GM12878 (cell line): Measurements from ENCODE around the gene SCCPDH. TPM values are rescaled to one million over a fixed set of nuclear protein-coding genes. Genes with fewer than 3 reads are reported as not detected.

Experiments used
- ATAC-seq: fragments of 200-7000 bp; cut with Tn5 transposase; 3 replicates; pipeline ENCODE4 v1.9.1; 2020; ENCODE audit warnings: mild to moderate bottlenecking, moderate library complexity
- BruUV-seq: library from RNA; stranded (reverse); fragments of 400-500 nt; replicated peaks from 2 replicates; lab custom pipeline; 2021; lab: Mats Ljungman, UMichigan
- CTCF ChIA-PET: fragments of 300-600 bp; sonication (Branson Sonifier 250); formaldehyde crosslinking; extraction: SDS; loops from one replicate; lab custom pipeline; 2021; ENCODE audit warnings: inconsistent platforms; lab: Yijun Ruan, JAX
- POLR2A ChIA-PET: fragments of 350-600 bp; formaldehyde crosslinking; extraction: SDS; loops from one replicate; lab custom pipeline; 2021; ENCODE audit warnings: inconsistent platforms; lab: Charles Lee
- RAD21 ChIA-PET: fragments of 300-600 bp; sonication (Branson Sonifier 250); formaldehyde crosslinking; loops from one replicate; lab custom pipeline; 2023; ENCODE audit warnings: antibody characterized with exemption; ENCODE audit not compliant: unreplicated experiment; lab: Charles Lee
- SMC1A ChIA-PET: fragments of 300-600 bp; sonication (Branson Sonifier 250); formaldehyde crosslinking; loops from one replicate; lab custom pipeline; 2023; ENCODE audit not compliant: unreplicated experiment, uncharacterized antibody; lab: Charles Lee
- DNase-seq: peaks from one replicate; pipeline ENCODE4 v3.0.0-alpha.2; 2011; ENCODE audit warnings: low read depth, low spot score
- FAIRE-seq: peaks from 3 replicates; lab custom pipeline; 2011; peaks lifted over from hg19 to GRCh38; lab: Jason Lieb, UNC
- H2AFZ ChIP-seq: 2 replicates; pipeline ENCODE4 v1.6.0; 2011; ENCODE audit warnings: low read depth, low read length, control low read depth; ENCODE audit not compliant: control insufficient read depth
- H3K27ac ChIP-seq: 2 replicates; pipeline ENCODE4 v1.5.1; 2011; ENCODE audit warnings: control low read depth; ENCODE audit not compliant: control insufficient read depth, insufficient read depth
- H3K27me3 ChIP-seq, 2 experiments: replicated peaks in 1 of 2; 2 replicates each; pipeline versions ENCODE4 v1.6.0 to v1.6.1; 2011; ENCODE audit warnings: low read length in 1 of 2; ENCODE audit not compliant: control insufficient read depth in 2 of 2, insufficient read depth in 2 of 2
- H3K36me3 ChIP-seq, 2 experiments: 2 replicates each; pipeline ENCODE4 v1.5.1; 2011; ENCODE audit warnings: low read length in 1 of 2; ENCODE audit not compliant: control insufficient read depth in 2 of 2, insufficient read depth in 2 of 2
- H3K4me1 ChIP-seq: 2 replicates; pipeline ENCODE4 v1.6.1; 2011; ENCODE audit warnings: mild to moderate bottlenecking, low read length, moderate library complexity, mixed read lengths; ENCODE audit not compliant: control insufficient read depth, insufficient read depth
- H3K4me2 ChIP-seq: 2 replicates; pipeline ENCODE4 v1.6.0; 2011; ENCODE audit warnings: control low read depth; ENCODE audit not compliant: control insufficient read depth, insufficient read depth
- H3K4me3 ChIP-seq: fragments of 200-600 bp; sonication (generic); 2 replicates; pipeline ENCODE4 v1.5.1; 2016
- H3K79me2 ChIP-seq: 2 replicates; pipeline ENCODE4 v1.6.0; 2011; ENCODE audit warnings: low read length; ENCODE audit not compliant: control insufficient read depth, insufficient read depth
- H3K9ac ChIP-seq: 2 replicates; pipeline ENCODE4 v1.8.0; 2011; ENCODE audit warnings: low read length, control low read depth, mixed read lengths; ENCODE audit not compliant: control insufficient read depth, insufficient read depth
- H3K9me3 ChIP-seq: replicated peaks from 3 replicates; pipeline ENCODE4 v1.5.1; 2011; ENCODE audit warnings: mild to moderate bottlenecking, low read length; ENCODE audit not compliant: control insufficient read depth, insufficient read depth
- H4K20me1 ChIP-seq: 2 replicates; pipeline ENCODE4 v1.6.0; 2011; ENCODE audit not compliant: control insufficient read depth, insufficient read depth
- CBFB ChIP-seq: IDR thresholded peaks from 2 replicates; pipeline ENCODE4 v1.6.1; 2016; ENCODE audit warnings: antibody characterized with exemption, low read depth
- EED ChIP-seq: sonication (generic); IDR thresholded peaks from 2 replicates; pipeline ENCODE4 v1.6.1; 2016; ENCODE audit warnings: antibody characterized with exemption, low read depth
- HDGF ChIP-seq: fragments of 450-650 bp; IDR thresholded peaks from 2 replicates; pipeline ENCODE4 v1.6.1; 2016; ENCODE audit warnings: antibody characterized with exemption
- NFIC ChIP-seq: IDR thresholded peaks from 2 replicates; pipeline ENCODE4 v1.6.1; 2012; ENCODE audit warnings: low read depth, mild to moderate bottlenecking, inconsistent platforms, low read length, moderate library complexity
- RELA ChIP-seq: fragments of 450-650 bp; IDR thresholded peaks from 2 replicates; pipeline ENCODE4 v1.8.0; 2014; ENCODE audit warnings: borderline replicate concordance; ENCODE audit not compliant: partially characterized antibody
- SMAD5 ChIP-seq: IDR thresholded peaks from 2 replicates; pipeline ENCODE4 v1.6.1; 2016; ENCODE audit warnings: antibody characterized with exemption, low read depth
- ZBTB40 ChIP-seq: fragments of 450-650 bp; IDR thresholded peaks from 2 replicates; pipeline ENCODE4 v1.6.1; 2016; ENCODE audit warnings: mild to moderate bottlenecking, moderate library complexity, borderline replicate concordance
- ZNF274 ChIP-seq: IDR thresholded peaks from one replicate; pipeline ENCODE4 v1.8.0; 2011; ENCODE audit not compliant: insufficient read length, insufficient read depth
- WGBS: methylation state at CpG from one replicate; pipeline ENCODE4 v1.1.6; 2016; ENCODE audit warnings: low lambda C conversion rate; ENCODE audit not compliant: insufficient replicate concordance, insufficient coverage; ENCODE audit errors: missing lambda C conversion rate; 5-methylcytosine and 5-hydroxymethylcytosine counted together
- in situ Hi-C: fragments of 300-500 bp; cut with MboI; formaldehyde crosslinking; loops from 9 replicates; pipeline ENCODE4 v1.14.3; 2018; ENCODE audit warnings: mixed read lengths
- intact Hi-C: fragments of 100-400 bp; cut with micrococcal nuclease; formaldehyde crosslinking; loops from one replicate; pipeline ENCODE4 v1.14.2; 2022; ENCODE audit not compliant: unreplicated experiment
- polyA plus RNA-seq, 11 experiments: library from polyadenylated mRNA; depleted of rRNA in 4 of 11; unstranded in 6 of 11; stranded (reverse) in 5 of 11; fragments of >200 nt; fragmentation: Nextera tagmentation in 4 of 11; fragmentation: Illumina TruSeq in 1 of 11; extraction: Ambion mirVana in 4 of 11; extraction: Trizol in 1 of 11; gene quantifications; 1 replicate in 1 of 11; 2 replicates in 10 of 11; pipeline versions ENCODE4 v1.2.1 to v1.2.3, GENCODE V29; 2011 to 2016; ENCODE audit warnings: inconsistent platforms in 2 of 11, missing spikeins in 2 of 11, low read depth in 1 of 11
- total RNA-seq, 4 experiments: library from RNA; depleted of rRNA in 3 of 4; stranded (reverse); fragments of >200 nt in 3 of 4; fragmentation: Illumina TruSeq in 1 of 4; extraction: Trizol in 1 of 4; gene quantifications; 2 replicates each; pipeline versions ENCODE4 v1.2.1 to v1.2.3, GENCODE V29; 2013 to 2021
- TF ChIP-seq, protein P1 (sequence below): IDR thresholded peaks from 2 replicates; pipeline ENCODE4 v1.6.1; 2011; ENCODE audit warnings: mild to moderate bottlenecking, low read depth, low read length, moderate library complexity; ENCODE audit not compliant: insufficient replicate concordance

The SCCPDH gene
- total and polyA plus RNA-seq, 10 of the 15 experiments (the other 5 are each of a cell fraction or from before 2014, with no cell fraction given) = 5.4 to 44.8 (median 24.5) TPM

DNA sequence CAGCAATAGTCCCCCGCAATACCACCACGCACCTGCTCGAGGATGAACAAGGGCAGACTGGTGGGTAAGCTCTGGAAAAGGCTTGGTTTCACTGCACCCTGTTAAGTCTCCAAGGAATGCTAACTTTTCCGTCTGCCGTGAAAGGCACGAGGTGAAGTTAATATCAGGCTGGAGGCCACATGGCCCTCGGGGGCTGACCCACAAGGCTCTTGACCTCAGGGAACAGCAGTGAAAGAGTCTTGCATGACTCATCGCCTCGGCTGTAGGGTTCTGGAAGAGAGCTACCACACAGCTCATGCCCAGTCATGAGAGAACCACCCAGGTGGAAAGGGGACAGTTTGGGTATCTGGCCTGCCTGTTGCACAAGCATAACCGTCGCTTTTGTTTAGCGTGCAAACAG, 24.7 kb downstream of the SCCPDH start:
- intact Hi-C loops = no loop called here
- Histone ChIP-seq H3K4me2 (no peak overlapping the region), H3K9me3 (no peaks in the 10 kb centered on the region), H3K79me2 (no peaks in the 10 kb centered on the region), H3K27me3 (no peaks in the 10 kb centered on the region)
- DNase-seq = no peak
- TF ChIP-seq CBFB (no peak), HDGF (no peak), SMAD5 (no peak), RELA (no peak), EED (no peak), ZNF274 (no peak), ZBTB40 (no peak), NFIC (no peak)
- TF ChIP-seq, protein P1, sequence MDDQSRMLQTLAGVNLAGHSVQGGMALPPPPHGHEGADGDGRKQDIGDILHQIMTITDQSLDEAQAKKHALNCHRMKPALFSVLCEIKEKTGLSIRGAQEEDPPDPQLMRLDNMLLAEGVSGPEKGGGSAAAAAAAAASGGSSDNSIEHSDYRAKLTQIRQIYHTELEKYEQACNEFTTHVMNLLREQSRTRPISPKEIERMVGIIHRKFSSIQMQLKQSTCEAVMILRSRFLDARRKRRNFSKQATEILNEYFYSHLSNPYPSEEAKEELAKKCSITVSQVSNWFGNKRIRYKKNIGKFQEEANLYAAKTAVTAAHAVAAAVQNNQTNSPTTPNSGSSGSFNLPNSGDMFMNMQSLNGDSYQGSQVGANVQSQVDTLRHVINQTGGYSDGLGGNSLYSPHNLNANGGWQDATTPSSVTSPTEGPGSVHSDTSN = no peak
- TF ChIP-seq, all 136 proteins: peak for 0
- BruUV-seq = no TSS peak
- ChIA-PET CTCF (interaction anchor here (1.6 kb wide), 1 partner anchor 59 kb away, joined by 5 read pairs; no protein-coding TSS in a partner anchor), SMC1A (interaction anchor here (1.0 to 1.3 kb wide), 2 partner anchors 12 to 251 kb away, joined by 3 read pairs; no protein-coding TSS in a partner anchor), RAD21 (no interaction called here), POLR2A (no interaction called here)
- no peak overlapping the region for H2AFZ ChIP-seq
- H3K36me3 ChIP-seq = peaks cover 0 to 2% of the 10 kb centered on the region in 2 experiments; a peak in 1 of 4 replicates
- no peak overlapping the region for H3K4me3 ChIP-seq
- in situ Hi-C loops = no loop called here
- no peak overlapping the region for H3K9ac ChIP-seq
- FAIRE-seq = no peak
- H4K20me1 ChIP-seq = no peaks in the 10 kb centered on the region
- H3K4me1 ChIP-seq = no peaks in the 10 kb centered on the region
- no peak overlapping the region for H3K27ac ChIP-seq
- WGBS = 59% methylated on average over 12 of the region's 12 CpGs
- no peak for ATAC-seq
